ENCODE data around the gene DLG2.
"Not testable (repeated sequence)": the region's sequence is repeated elsewhere in the genome, so short reads cannot be mapped to it uniquely, and the experiment has no call there.

DLG2 gene

DNA sequence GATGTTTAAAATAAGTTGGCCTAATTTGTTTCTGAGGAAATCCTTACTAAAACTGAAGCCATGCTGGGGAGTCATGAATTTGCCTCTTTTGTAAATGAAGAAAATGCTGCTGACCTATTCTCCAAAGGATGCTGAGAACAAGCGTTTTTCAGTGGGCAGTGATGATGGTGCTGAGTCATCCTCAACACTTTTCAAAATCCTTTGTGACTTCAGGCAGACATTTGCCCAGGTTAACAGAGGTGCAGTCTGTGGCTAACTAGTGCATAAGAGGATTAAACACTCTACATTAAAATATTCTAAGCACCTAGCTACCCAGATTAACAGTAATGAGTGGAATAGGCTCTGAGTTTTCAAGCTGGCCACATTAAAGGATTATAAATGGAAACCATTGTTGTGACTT, 509.0 kb downstream of the DLG2 start:
- no peaks in the 10 kb centered on the region for H3K4me1 ChIP-seq (ENCODE audit: control insufficient read depth, insufficient read depth, low read length)
- H3K36me3 ChIP-seq (ENCODE audit: control insufficient read depth, insufficient read depth, low read length): no peaks in the 10 kb centered on the region
- no peak overlapping the region for H3K4me3 ChIP-seq (ENCODE audit: low read depth, low read length)
- H3K9ac ChIP-seq (ENCODE audit: low read depth, low read length): no peak overlapping the region
- no peaks in the 10 kb centered on the region for H3K27me3 ChIP-seq (ENCODE audit: control insufficient read depth, insufficient read depth, low read length)
- H3K9me3 ChIP-seq (ENCODE audit: control insufficient read depth, insufficient read depth, low read length): no peaks in the 10 kb centered on the region

GRCh38 chr11:85115798-85116197, 511.3 kb downstream of the DLG2 start:
- Histone ChIP-seq H3K27me3 (ENCODE audit: control insufficient read depth, insufficient read depth, low read length) (no peaks in the 10 kb centered on the region), H3K9me3 (ENCODE audit: control insufficient read depth, insufficient read depth, low read length) (no peaks in the 10 kb centered on the region), H3K36me3 (ENCODE audit: control insufficient read depth, insufficient read depth, low read length) (no peaks in the 10 kb centered on the region), H3K4me3 (ENCODE audit: low read depth, low read length) (no peak overlapping the region), H3K4me1 (ENCODE audit: control insufficient read depth, insufficient read depth, low read length) (no peaks in the 10 kb centered on the region), H3K9ac (ENCODE audit: low read depth, low read length) (no peak overlapping the region)

GRCh38 chr11:85114786-85115185, 512.4 kb downstream of the DLG2 start:
- Histone ChIP-seq H3K9ac (ENCODE audit: low read depth, low read length) (no peak overlapping the region), H3K36me3 (ENCODE audit: control insufficient read depth, insufficient read depth, low read length) (no peaks in the 10 kb centered on the region), H3K4me1 (ENCODE audit: control insufficient read depth, insufficient read depth, low read length) (no peaks in the 10 kb centered on the region), H3K27me3 (ENCODE audit: control insufficient read depth, insufficient read depth, low read length) (no peaks in the 10 kb centered on the region), H3K9me3 (ENCODE audit: control insufficient read depth, insufficient read depth, low read length) (no peaks in the 10 kb centered on the region), H3K4me3 (ENCODE audit: low read depth, low read length) (no peak overlapping the region)

DNA sequence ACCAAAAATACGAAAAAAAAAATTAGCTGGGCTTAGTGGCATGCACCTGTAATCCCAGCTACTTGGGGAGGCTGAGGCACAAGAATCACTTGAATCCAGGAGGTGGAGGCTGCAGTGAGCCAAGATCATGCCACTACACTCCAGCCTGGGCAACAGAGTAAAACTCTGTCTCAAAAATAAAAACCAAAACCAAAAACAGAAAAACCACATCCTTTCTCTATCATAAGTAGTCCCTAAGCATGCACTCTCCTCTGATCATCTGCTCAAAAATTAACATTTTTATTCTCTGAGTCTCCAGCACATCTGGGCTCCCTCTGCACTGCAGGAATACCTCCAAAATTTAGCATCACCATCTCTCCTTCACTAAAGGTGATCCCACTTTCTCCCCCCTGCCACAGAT, 516.9 kb downstream of the DLG2 start:
- not testable (repeated sequence) for H3K27me3 ChIP-seq (ENCODE audit: control insufficient read depth, insufficient read depth, low read length); H3K9ac ChIP-seq (ENCODE audit: low read depth, low read length); H3K36me3 ChIP-seq (ENCODE audit: control insufficient read depth, insufficient read depth, low read length); H3K9me3 ChIP-seq (ENCODE audit: control insufficient read depth, insufficient read depth, low read length); H3K4me3 ChIP-seq (ENCODE audit: low read depth, low read length); H3K4me1 ChIP-seq (ENCODE audit: control insufficient read depth, insufficient read depth, low read length)

DNA sequence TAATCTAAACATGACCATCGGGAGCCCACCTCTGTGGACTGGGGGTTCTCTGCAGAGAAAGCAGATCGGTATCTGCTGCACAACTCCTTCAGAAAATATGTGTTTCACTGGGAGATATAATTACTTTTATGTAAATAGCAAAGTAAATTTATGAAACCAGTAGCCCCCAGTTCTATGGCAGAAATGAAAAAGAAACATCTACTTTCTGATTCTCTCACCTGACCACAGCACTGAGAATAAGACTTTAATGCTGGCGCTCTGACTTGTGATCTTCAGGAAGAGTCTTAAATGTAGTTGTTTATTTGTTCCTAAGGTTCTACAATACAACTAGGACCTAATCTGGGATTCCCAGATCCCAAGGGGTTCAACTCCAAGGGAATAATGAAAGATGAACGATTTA, 518.0 kb downstream of the DLG2 start:
- Histone ChIP-seq H3K9ac (ENCODE audit: low read depth, low read length) (no peak overlapping the region), H3K9me3 (ENCODE audit: control insufficient read depth, insufficient read depth, low read length) (no peaks in the 10 kb centered on the region), H3K4me3 (ENCODE audit: low read depth, low read length) (no peak overlapping the region), H3K27me3 (ENCODE audit: control insufficient read depth, insufficient read depth, low read length) (no peaks in the 10 kb centered on the region), H3K36me3 (ENCODE audit: control insufficient read depth, insufficient read depth, low read length) (no peaks in the 10 kb centered on the region), H3K4me1 (ENCODE audit: control insufficient read depth, insufficient read depth, low read length) (no peaks in the 10 kb centered on the region)

- Histone ChIP-seq H3K4me3 (ENCODE audit: low read depth, low read length) (no peak overlapping the region), H3K9ac (ENCODE audit: low read depth, low read length) (no peak overlapping the region)
Measured at GRCh38 chr11:85105868-85106267, 521.3 kb downstream of the DLG2 start.

GRCh38 chr11:85099522-85099921, 527.6 kb downstream of the DLG2 start:
- Histone ChIP-seq H3K4me1 (ENCODE audit: control insufficient read depth, insufficient read depth, low read length) (no peaks in the 10 kb centered on the region), H3K36me3 (ENCODE audit: control insufficient read depth, insufficient read depth, low read length) (no peaks in the 10 kb centered on the region), H3K9me3 (ENCODE audit: control insufficient read depth, insufficient read depth, low read length) (no peaks in the 10 kb centered on the region), H3K9ac (ENCODE audit: low read depth, low read length) (no peak overlapping the region), H3K4me3 (ENCODE audit: low read depth, low read length) (no peak overlapping the region), H3K27me3 (ENCODE audit: control insufficient read depth, insufficient read depth, low read length) (no peaks in the 10 kb centered on the region)

More at GRCh38 chr11:85105868-85106267, 521.3 kb downstream of the DLG2 start:
- Histone ChIP-seq H3K36me3 (ENCODE audit: control insufficient read depth, insufficient read depth, low read length) (no peaks in the 10 kb centered on the region), H3K4me1 (ENCODE audit: control insufficient read depth, insufficient read depth, low read length) (no peaks in the 10 kb centered on the region), H3K9me3 (ENCODE audit: control insufficient read depth, insufficient read depth, low read length) (no peaks in the 10 kb centered on the region), H3K27me3 (ENCODE audit: control insufficient read depth, insufficient read depth, low read length) (no peaks in the 10 kb centered on the region)

- Histone ChIP-seq H3K9ac (ENCODE audit: low read depth, low read length) (no peak overlapping the region), H3K4me3 (ENCODE audit: low read depth, low read length) (no peak overlapping the region)
Measured at GRCh38 chr11:85098996-85099395, 528.1 kb downstream of the DLG2 start.

GRCh38 chr11:85096939-85097338, 530.2 kb downstream of the DLG2 start:
- Histone ChIP-seq H3K4me3 (ENCODE audit: low read depth, low read length) (no peak overlapping the region), H3K4me1 (ENCODE audit: control insufficient read depth, insufficient read depth, low read length) (no peaks in the 10 kb centered on the region), H3K27me3 (ENCODE audit: control insufficient read depth, insufficient read depth, low read length) (no peaks in the 10 kb centered on the region), H3K36me3 (ENCODE audit: control insufficient read depth, insufficient read depth, low read length) (no peaks in the 10 kb centered on the region), H3K9me3 (ENCODE audit: control insufficient read depth, insufficient read depth, low read length) (no peaks in the 10 kb centered on the region), H3K9ac (ENCODE audit: low read depth, low read length) (no peak overlapping the region)

More at GRCh38 chr11:85098996-85099395, 528.1 kb downstream of the DLG2 start:
- Histone ChIP-seq H3K27me3 (ENCODE audit: control insufficient read depth, insufficient read depth, low read length) (no peaks in the 10 kb centered on the region), H3K36me3 (ENCODE audit: control insufficient read depth, insufficient read depth, low read length) (no peaks in the 10 kb centered on the region), H3K9me3 (ENCODE audit: control insufficient read depth, insufficient read depth, low read length) (no peaks in the 10 kb centered on the region), H3K4me1 (ENCODE audit: control insufficient read depth, insufficient read depth, low read length) (no peaks in the 10 kb centered on the region)

DNA sequence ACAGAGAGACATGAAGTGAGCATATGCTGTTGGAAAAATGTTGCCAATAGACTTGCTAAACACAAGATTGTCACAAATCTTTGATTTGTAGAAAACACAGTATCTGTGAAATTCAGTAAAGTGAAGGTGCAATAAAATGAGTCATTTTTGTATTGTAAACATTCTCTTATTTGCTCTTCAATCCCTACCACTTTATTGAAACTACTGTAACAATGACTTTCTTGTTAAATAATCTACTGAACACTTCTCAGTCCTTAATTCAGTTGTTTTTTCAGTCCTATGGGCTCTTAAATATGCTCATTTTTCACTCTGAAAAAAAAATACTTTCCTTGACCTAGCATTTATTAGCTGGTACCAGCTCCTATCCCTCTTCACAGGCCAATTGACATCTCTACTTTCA, 531.9 kb downstream of the DLG2 start:
- H3K4me3 ChIP-seq (ENCODE audit: low read depth, low read length): no peak overlapping the region
- no peaks in the 10 kb centered on the region for H3K9me3 ChIP-seq (ENCODE audit: control insufficient read depth, insufficient read depth, low read length)
- H3K4me1 ChIP-seq (ENCODE audit: control insufficient read depth, insufficient read depth, low read length): no peaks in the 10 kb centered on the region
- H3K36me3 ChIP-seq (ENCODE audit: control insufficient read depth, insufficient read depth, low read length): no peaks in the 10 kb centered on the region
- no peaks in the 10 kb centered on the region for H3K27me3 ChIP-seq (ENCODE audit: control insufficient read depth, insufficient read depth, low read length)
- H3K9ac ChIP-seq (ENCODE audit: low read depth, low read length): no peak overlapping the region

DNA sequence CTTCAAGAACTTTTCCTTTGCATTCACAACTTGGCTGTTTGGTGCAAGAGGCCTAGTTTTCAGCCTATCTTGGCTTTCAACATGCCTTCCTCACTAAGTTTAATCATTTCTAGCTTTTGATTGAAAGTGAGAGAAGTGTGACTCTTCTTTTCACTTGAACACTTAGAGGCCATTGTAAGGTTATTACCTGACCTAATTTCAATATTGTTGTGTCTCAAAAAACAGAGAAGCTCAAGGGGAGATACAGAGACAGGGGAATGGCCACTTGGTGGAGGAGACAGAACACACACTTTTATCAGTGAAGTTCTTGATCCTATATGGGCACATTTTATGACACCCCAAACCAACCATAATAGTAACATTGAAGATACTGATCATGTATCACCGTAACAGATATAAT, 532.3 kb downstream of the DLG2 start:
- H3K9me3 ChIP-seq (ENCODE audit: control insufficient read depth, insufficient read depth, low read length): no peaks in the 10 kb centered on the region
- no peaks in the 10 kb centered on the region for H3K27me3 ChIP-seq (ENCODE audit: control insufficient read depth, insufficient read depth, low read length)
- no peaks in the 10 kb centered on the region for H3K4me1 ChIP-seq (ENCODE audit: control insufficient read depth, insufficient read depth, low read length)
- no peak overlapping the region for H3K9ac ChIP-seq (ENCODE audit: low read depth, low read length)
- no peak overlapping the region for H3K4me3 ChIP-seq (ENCODE audit: low read depth, low read length)
- H3K36me3 ChIP-seq (ENCODE audit: control insufficient read depth, insufficient read depth, low read length): no peaks in the 10 kb centered on the region

- H3K27me3 ChIP-seq (ENCODE audit: control insufficient read depth, insufficient read depth, low read length): no peaks in the 10 kb centered on the region
- H3K9me3 ChIP-seq (ENCODE audit: control insufficient read depth, insufficient read depth, low read length): no peaks in the 10 kb centered on the region
- H3K4me1 ChIP-seq (ENCODE audit: control insufficient read depth, insufficient read depth, low read length): no peaks in the 10 kb centered on the region
- no peaks in the 10 kb centered on the region for H3K36me3 ChIP-seq (ENCODE audit: control insufficient read depth, insufficient read depth, low read length)
- H3K4me3 ChIP-seq (ENCODE audit: low read depth, low read length): no peak overlapping the region
- H3K9ac ChIP-seq (ENCODE audit: low read depth, low read length): no peak overlapping the region
Measured at GRCh38 chr11:85089654-85090053, 537.5 kb downstream of the DLG2 start.

DNA sequence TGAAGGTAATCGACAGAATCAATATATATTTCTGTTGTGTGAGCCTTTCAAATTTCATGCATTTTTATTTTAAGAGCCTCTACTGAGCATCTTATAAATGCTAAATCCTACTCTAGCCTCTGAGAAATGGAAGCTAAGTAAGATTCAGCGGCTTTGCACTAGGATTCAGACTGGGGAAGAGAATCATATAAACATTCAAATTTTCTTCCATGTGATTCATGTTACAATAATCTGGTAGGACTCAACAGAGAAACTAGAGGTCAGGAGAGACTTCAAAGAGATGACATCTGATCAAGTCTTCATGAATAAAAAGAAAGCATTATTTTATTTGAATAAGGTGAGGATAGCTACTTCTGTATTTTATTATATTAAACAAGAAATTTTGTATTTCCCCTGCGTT, 538.9 kb downstream of the DLG2 start:
- H3K27me3 ChIP-seq (ENCODE audit: control insufficient read depth, insufficient read depth, low read length): no peaks in the 10 kb centered on the region
- H3K9me3 ChIP-seq (ENCODE audit: control insufficient read depth, insufficient read depth, low read length): no peaks in the 10 kb centered on the region
- no peaks in the 10 kb centered on the region for H3K4me1 ChIP-seq (ENCODE audit: control insufficient read depth, insufficient read depth, low read length)
- H3K36me3 ChIP-seq (ENCODE audit: control insufficient read depth, insufficient read depth, low read length): no peaks in the 10 kb centered on the region
- H3K9ac ChIP-seq (ENCODE audit: low read depth, low read length): no peak overlapping the region
- H3K4me3 ChIP-seq (ENCODE audit: low read depth, low read length): no peak overlapping the region
